Measurements from ENCODE around the gene ELOA. TPM values are rescaled to one million over a fixed set of nuclear protein-coding genes. Genes with fewer than 3 reads are reported as not detected.

The ELOA gene
- total RNA-seq, 1 experiment from 2014 or later = 31.3 TPM

GRCh38 chr1:23810818-23811540, 67.7 kb downstream of the ELOA start:
- POLR2A ChIA-PET = interaction anchor here (0.6 to 1.3 kb wide), 2 partner anchors 11 to 12 kb away, joined by 3 read pairs; no protein-coding TSS in a partner anchor
- TF ChIP-seq CTCF (IDR thresholded peaks at IDR 0.05; ENCODE audit: insufficient read depth in 1 of 2, low read depth in 1 of 2, low read length in 1 of 2, severe bottlenecking in 1 of 2, unreplicated experiment in 1 of 2) = peak in 1 of 2 experiments; percentile 45
- Mint-ChIP-seq H3K4me1 (ENCODE audit: low read depth, unreplicated experiment) (no peaks in the 10 kb centered on the region), H3K9me3 (ENCODE audit: unreplicated experiment) (no peaks in the 10 kb centered on the region), H3K4me3 (ENCODE audit: unreplicated experiment) (no peak overlapping the region), H3K27me3 (ENCODE audit: insufficient read depth, unreplicated experiment) (no peaks in the 10 kb centered on the region), H3K27ac (ENCODE audit: unreplicated experiment) (no peak overlapping the region), H3K36me3 (ENCODE audit: insufficient read depth, unreplicated experiment) (no peaks in the 10 kb centered on the region)
- CTCF ChIA-PET = interaction anchor here (0.5 to 2.9 kb wide), 5 partner anchors 15 to 106 kb away, joined by 3 to 23 read pairs (median 4); partner anchors contain the start of gene PITHD1
- no peaks in the 10 kb centered on the region for H3K36me3 ChIP-seq (ENCODE audit: control insufficient read depth, insufficient read depth, low read length)
- no TSS peak for BruUV-seq (replicated peaks)
- H3K27me3 ChIP-seq (replicated peaks; ENCODE audit: control insufficient read depth, insufficient read depth, low read length) = no peaks in the 10 kb centered on the region
- no peaks in the 10 kb centered on the region for H3K9me3 ChIP-seq
- DNase-seq = peak in 1 of 2 experiments; percentile 40
- H3K4me3 ChIP-seq (ENCODE audit: low read depth, low read length) = no peak overlapping the region
- H3K4me1 ChIP-seq = no peaks in the 10 kb centered on the region
- intact Hi-C loops (cut with micrococcal nuclease; ENCODE audit: unreplicated experiment) = no loop called here

Other genes with a start within 250 kb of the ELOA start
- 9.1 and 9.5 TPM in 2 replicates for gene E2F2, start 212.2 kb upstream of the ELOA start, total RNA-seq (2022)
- 13.7 and 18.0 TPM in 2 replicates for gene ID3, start 184.0 kb upstream of the ELOA start, total RNA-seq (2022)
- gene RPL11, start 51.7 kb upstream of the ELOA start, total RNA-seq (2022) = 1,040 and 1,063 TPM in 2 replicates
- gene PITHD1, start 34.9 kb downstream of the ELOA start, total RNA-seq (2022) = 44.7 and 47.8 TPM in 2 replicates
- gene LYPLA2, start 47.7 kb downstream of the ELOA start, total RNA-seq (2022) = 52.5 and 63.1 TPM in 2 replicates
- 51.6 and 57.1 TPM in 2 replicates for gene GALE, start 57.3 kb downstream of the ELOA start, total RNA-seq (2022)
- gene HMGCL, start 82.0 kb downstream of the ELOA start, total RNA-seq (2022) = 18.3 and 19.4 TPM in 2 replicates
- 21.3 and 25.5 TPM in 2 replicates for gene FUCA1, start 124.8 kb downstream of the ELOA start, total RNA-seq (2022)
- not detected in 2 replicates for gene CNR2, start 169.9 kb downstream of the ELOA start, total RNA-seq (2022)
- gene PNRC2, start 216.4 kb downstream of the ELOA start, total RNA-seq (2022) = 89.8 and 93.7 TPM in 2 replicates
- 128 and 133 TPM in 2 replicates for gene SRSF10, start 236.9 kb downstream of the ELOA start, total RNA-seq (2022)

Measured in Caco-2 (cell line).